Retina (tissue), 1 donor: ENCODE data around the gene RAB38.

Source experiments
- DNase-seq: peaks from one replicate; pipeline ENCODE4 v3.0.0-alpha.2; 2016

Gene RAB38

GRCh38 chr11:88101881-88102597 lies 73.2 kb downstream of the RAB38 start:
- no peak for DNase-seq

DNA sequence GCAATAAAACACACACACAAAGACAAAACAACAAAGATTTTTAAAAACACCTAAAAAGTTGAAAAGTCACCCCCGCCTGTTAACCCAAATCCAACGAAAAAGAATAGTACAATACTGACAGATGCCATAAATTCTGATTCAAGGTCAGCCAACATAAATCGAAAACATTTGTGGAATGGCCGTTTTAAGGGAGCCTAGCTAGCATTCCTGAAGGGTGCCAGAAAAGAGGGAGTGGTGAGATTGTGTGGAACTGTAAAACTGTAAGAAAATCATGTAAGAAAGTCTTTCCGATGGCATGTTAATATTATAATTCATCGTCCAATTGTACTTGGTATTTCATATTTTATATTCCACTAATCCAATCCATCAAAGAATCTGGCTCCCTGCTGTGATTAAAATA lies 75.1 kb downstream of the RAB38 start:
- DNase-seq: no peak

DNA sequence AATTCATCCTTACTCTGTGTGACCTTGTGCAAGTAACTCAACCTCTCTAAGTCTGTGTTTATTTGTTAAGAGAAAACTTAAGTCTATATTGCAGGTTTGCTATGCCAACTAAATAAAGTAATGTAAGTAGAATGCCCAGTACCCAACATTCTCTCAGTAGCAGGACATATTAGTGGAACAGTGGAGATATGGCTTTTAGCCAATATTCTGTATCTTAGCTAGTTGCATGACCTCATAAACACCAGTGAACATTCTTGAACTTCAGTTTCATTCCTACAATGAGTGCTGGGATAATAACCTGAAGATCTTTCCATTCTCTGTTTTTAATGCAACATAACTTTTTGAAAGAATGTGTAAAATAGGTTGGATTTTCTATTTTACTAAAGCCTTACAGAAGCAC lies 77.0 kb downstream of the RAB38 start:
- DNase-seq: no peak

- DNase-seq: no peak
Observed at GRCh38 chr11:88089134-88089533, 86.1 kb downstream of the RAB38 start.

DNA sequence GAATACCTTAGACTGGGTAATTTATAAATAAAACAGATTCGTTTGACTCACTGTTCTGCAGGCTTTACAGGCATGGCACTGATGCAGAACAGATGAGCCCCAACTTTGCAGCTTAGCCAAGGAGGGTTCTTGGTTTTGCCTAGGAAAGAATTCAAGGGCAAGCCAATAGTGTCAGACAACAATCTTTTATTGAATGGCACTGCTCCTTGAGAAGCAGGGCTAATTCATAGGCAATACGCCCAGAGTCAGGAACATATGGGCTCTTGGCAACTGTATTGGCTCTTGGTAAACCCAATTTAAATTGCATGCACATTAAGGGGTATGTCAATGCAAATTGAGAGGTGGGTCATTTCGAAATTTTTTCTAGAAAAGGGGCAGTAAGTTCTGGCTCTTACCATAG lies 87.9 kb downstream of the RAB38 start:
- DNase-seq: no peak

GRCh38 chr11:88086297-88086696 lies 88.9 kb downstream of the RAB38 start:
- DNase-seq: no peak

DNA sequence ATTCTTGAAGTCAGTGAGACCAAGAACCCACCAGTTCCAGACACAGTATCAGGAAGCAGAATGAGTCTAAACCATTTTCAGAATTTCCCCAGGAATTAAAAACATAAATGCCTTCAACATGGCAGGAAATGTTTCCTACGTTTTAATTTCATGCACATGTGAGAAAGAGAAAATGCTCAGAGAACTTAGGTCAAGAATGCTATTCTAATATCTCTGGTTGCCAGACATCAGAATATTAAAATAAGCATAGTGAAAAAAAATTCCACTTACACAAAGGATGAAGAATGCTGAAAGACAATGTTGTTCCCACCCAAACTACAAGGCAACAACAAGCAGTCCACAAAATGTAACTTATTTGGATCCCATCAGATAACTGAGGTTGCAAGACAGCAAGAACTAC lies 104.8 kb downstream of the RAB38 start:
- DNase-seq: no peak

- no peak for DNase-seq
Observed at GRCh38 chr11:88068848-88069554, 106.2 kb downstream of the RAB38 start.

DNA sequence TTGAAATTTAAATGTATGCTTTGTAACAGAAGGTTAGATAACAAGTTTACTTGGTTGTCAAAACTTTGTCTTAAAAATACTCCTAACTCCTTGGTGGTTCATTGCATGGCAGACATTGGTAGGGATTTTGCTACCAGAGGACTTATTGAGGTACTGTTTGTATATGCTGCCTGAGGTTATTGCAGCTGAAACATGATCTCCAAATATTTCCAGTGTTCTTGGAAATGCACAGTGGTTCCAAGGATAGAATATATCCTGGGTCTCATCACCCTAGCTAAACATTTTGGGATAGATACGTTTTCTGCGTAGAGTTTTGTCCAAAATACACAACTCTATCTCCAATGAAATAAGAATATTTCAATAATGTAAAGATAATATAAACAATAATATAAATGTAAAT lies 109.2 kb downstream of the RAB38 start:
- DNase-seq: no peak

GRCh38 chr11:88064097-88064705 lies 111.0 kb downstream of the RAB38 start:
- DNase-seq: no peak
